SH-SY5Y (cell line): Measurements from ENCODE around the gene HOXD4.

Experiments
- GATA2 ChIP-seq: IDR thresholded peaks from 2 replicates; pipeline ENCODE4 v1.6.1; 2011; ENCODE audit warnings: mild to moderate bottlenecking, low read depth, low read length
- GATA3 ChIP-seq: IDR thresholded peaks from 2 replicates; pipeline ENCODE4 v1.6.1; 2011; ENCODE audit warnings: low read depth, mild to moderate bottlenecking, low read length, moderate library complexity

The HOXD4 gene

DNA sequence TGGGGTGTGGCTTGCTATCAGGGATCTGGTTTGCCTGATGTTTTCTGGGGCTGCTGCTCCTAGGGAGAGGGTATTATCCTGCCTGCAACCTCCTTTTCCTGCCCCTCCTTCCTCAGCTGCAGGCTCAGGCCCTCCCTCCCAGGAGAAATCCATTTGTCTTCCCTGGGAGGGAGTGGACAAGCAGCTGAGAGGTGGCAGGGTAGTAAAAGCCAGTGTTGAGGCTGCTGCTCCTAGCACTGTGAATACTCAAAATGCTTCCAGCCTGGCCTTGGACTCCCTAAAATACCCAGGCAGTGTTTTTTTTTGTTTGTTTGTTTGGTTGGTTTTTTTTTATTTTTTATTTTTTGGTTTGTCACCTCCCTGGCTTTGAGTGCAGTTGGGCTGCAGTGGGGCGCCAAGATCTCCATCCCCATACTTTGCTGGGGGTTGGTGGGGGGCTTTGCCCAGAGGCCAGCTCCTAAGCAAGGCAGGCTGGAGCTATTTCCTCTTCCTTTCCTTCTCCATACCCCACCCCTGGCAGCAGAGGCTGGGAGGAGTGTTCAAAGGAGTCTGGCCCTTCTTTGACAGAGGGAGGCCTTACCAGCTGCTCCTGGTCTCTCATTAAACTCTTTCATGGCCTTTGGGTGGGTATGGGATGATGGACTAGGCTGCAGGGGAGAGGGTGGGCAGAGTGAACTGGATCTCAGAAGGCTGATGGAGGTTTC, 19.4 kb downstream of the HOXD4 start:
- no peak for TF ChIP-seq GATA2
- no peak for TF ChIP-seq GATA3

DNA sequence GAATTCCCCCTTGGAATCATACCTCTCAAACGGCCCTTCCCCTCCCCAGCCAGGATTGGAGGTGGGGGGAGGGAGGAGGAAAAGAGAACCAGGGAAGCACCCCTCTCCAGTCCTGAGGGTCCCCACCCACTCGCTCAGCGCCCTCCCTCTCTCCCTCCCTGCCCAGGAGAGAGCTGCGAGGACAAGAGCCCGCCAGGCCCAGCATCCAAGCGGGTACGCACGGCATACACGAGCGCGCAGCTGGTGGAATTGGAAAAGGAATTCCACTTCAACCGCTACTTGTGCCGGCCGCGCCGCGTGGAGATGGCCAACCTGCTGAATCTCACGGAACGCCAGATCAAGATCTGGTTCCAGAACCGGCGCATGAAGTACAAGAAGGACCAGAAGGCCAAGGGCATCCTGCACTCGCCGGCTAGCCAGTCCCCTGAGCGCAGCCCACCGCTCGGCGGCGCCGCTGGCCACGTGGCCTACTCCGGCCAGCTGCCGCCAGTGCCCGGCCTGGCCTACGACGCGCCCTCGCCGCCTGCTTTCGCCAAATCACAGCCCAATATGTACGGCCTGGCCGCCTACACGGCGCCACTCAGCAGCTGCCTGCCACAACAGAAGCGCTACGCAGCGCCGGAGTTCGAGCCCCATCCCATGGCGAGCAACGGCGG, 20.1 kb downstream of the HOXD4 start:
- TF ChIP-seq GATA2 (no peak), GATA3 (no peak)

DNA sequence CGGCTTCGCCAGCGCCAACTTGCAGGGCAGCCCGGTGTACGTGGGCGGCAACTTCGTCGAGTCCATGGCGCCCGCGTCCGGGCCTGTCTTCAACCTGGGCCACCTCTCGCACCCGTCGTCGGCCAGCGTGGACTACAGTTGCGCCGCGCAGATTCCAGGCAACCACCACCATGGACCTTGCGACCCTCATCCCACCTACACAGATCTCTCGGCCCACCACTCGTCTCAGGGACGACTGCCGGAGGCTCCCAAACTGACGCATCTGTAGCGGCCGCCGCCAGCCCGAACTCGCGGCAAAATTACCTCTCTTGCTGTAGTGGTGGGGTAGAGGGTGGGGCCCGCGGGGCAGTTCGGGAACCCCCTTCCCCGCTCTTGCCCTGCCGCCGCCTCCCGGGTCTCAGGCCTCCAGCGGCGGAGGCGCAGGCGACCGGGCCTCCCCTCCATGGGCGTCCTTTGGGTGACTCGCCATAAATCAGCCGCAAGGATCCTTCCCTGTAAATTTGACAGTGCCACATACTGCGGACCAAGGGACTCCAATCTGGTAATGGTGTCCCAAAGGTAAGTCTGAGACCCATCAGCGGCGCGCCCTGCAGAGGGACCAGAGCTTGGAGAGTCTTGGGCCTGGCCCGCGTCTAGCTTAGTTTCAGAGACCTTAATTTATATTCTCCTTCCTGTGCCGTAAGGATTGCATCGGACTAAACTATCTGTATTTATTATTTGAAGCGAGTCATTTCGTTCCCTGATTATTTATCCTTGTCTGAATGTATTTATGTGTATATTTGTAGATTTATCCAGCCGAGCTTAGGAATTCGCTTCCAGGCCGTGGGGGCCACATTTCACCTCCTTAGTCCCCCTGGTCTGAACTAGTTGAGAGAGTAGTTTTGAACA, 20.9 kb downstream of the HOXD4 start:
- TF ChIP-seq GATA2, result no peak
- no peak for TF ChIP-seq GATA3

DNA sequence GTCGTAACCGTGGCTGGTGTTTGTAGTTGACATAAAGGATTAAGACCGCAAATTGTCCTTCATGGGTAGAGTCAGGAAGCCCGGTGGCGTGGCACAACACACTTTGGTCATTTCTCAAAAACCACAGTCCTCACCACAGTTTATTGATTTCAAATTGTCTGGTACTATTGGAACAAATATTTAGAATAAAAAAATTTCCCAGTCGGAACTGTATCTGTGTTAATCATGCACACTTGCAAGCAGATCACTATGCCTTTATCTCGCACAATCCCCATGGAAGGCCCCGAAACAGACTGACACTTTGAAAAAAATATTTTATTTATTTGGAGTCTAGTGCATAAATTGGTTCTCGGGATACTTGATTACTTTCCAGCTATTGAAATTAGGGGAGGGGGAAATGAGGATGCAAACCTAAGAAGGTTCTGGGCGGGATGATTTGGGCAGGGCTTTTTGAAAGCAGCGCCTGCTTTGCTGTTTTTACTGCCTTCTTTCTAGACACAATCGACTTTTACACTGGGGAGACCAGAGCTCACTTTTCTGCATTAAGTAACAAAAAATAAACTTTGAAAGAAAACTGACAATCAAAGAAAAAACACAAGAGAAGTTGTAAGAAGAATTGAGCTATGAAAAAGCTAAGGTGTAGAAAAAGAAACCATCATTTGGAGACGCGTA, 21.7 kb downstream of the HOXD4 start:
- TF ChIP-seq GATA2, result no peak
- TF ChIP-seq GATA3, result no peak

DNA sequence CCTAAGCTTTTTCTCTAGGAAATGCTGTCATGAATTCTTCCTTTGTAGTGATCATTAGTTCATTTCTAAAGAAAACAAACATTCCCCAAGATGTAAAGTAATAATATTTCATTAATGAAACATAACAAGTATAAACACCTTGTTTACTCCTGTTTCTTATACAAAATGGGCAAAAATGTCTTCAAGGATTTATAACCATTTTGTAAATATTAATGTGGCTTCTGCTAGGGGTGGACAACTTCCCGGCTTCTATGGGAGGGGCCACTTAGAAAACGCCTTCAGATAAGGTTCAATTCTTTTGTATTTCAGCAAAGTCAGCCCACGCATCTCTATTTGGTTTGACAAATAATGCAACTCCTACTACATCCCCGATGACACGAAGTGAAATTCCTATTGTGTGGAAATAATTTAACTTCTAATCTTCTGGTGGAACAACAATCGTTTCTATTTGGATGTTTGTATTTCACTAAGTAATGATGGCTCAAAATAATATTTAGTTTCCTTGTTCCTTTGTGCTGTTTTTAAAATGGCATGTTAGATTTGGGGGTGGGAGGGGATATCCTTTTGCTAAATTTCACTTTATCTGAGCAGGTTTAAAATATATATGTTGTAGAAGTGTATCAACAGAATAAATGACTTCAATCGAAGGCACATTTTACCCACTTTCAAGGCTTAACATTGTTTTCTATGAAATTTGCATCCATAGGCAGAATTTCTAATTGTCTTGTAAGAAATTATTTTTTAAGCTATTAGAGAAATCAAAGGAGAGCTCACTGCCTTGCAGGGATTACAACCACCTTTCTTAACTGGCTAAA, 22.4 kb downstream of the HOXD4 start:
- TF ChIP-seq GATA2 (no peak), GATA3 (no peak)

DNA sequence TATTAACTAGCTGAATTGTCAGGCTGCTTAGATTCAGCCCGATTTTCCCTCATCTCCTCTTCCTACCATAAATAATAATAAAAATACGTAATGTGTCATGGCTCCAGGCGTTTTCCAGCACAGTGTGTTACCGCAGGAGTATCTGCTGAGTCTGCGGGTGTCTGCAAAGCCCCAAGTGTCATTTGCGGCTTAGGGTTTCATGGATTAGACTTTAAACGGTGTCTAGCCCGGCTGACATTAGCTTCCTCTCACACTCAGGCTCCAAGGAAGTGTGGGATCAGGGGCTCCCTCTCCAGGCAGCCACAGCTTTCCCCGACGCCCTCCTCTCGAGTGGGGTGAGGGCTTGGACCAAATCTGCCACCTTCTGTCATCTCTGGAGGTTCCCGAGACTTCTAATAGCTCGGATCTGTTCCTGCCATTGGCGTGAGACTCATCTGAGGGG, 23.1 kb downstream of the HOXD4 start:
- no peak for TF ChIP-seq GATA3

DNA sequence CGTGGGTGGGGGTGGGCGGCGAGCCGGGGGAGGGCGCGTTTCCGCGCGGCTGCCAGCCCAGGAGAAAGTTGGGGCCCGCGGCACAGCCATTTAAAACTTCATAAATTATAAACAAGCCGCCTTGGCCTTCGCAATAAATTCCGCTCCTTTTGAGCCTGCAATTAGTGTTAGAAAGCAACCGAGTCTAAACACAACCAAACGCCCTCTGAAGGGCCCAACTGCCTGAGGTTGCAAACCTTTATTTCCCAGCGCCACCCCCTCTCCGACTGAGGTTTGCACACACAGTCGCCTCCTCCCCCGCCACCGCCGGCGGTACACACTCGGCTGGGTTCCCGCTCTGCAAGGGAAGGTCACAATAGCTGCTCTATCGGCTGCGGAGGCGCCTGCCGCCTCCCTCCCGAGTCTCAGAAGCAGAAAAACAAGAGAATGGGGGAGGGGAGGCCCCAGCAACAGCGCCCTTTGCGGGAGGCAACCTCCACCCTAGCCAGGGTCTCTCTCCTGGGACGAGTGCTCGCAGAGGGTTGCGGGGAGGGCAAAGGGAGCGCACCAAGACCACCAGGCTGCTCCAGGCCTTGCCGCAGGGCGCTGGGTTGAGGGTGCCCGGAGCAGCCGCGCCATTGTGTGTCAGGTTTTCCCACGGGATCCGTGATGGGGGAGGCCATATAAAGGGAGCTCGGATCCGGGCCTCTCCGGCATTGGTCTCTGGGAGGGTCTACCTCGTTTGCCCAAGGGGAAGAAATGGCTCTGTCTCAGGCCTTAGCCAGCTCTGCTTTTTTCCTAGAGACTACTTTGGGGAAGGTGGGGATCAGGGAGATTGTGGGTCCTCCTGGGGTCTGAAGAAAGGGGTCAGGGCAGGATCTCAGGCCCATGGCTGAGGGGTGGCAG, 23.7 kb downstream of the HOXD4 start:
- TF ChIP-seq GATA3, result no peak
- no peak for TF ChIP-seq GATA2

DNA sequence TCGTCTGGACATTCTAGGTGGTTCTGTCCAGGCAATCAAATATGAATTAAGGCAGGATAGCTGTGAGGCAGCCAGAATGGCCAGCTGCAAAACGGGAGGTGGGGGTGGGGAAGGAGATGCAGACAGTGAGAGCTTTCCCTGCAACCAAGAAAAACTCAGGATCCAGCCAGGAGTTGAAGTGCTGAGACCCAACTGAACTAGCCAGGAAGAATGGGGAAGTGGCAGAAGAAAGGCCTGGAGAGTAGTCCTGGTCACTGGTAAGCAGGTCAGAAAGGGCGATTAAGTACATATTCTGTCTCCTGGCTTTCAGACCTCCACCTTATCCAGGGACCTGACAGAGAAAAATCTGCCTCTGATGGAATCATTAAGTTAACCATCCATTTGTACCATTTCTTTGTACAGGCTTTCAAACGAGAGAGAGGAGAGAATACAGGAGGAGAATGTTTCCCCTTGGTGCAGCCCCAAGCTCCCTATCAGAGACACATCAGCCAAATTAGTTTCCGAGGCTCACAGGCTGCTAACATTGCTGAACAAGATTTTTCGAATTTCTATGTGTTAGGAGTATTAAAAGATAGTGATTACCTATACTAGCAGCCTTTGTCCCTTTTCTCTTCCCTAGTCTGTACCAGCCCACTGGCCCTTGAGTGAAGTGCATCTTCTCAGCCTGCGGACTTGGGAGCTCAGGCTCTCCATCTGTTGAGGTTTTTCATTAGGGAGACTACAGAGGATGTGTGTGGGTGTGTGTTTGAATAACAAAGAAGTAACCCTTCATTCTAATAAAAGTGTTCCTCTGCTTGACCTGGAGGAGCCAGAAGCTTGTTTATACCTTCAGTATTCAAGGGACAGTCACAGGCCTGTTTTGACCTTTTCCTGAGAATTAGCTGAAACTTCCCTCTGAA, 24.6 kb downstream of the HOXD4 start:
- no peak for TF ChIP-seq GATA2
- no peak for TF ChIP-seq GATA3

DNA sequence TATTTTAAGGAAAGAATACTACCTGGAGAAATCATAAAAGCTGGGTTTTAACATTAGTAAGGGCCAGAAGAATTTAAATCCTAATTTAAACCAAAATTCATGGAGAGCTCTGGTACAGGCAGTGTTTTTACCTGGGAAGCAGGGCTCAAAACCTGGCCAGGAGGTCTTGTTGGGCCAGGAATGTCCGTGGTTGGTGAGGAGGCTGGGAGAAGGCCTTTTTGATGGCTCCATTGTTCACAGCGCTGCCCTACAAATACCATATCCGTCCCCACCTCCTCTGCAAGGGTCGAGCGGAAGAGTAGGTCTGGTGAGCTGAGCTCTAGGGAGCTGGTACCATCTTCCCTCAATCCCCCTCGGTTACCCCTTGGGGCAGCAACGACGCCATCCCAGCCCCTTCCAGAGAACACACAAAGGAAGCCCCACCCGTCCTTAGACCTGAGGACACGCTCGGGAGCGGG, 26.3 kb downstream of the HOXD4 start:
- no peak for TF ChIP-seq GATA3
- no peak for TF ChIP-seq GATA2

DNA sequence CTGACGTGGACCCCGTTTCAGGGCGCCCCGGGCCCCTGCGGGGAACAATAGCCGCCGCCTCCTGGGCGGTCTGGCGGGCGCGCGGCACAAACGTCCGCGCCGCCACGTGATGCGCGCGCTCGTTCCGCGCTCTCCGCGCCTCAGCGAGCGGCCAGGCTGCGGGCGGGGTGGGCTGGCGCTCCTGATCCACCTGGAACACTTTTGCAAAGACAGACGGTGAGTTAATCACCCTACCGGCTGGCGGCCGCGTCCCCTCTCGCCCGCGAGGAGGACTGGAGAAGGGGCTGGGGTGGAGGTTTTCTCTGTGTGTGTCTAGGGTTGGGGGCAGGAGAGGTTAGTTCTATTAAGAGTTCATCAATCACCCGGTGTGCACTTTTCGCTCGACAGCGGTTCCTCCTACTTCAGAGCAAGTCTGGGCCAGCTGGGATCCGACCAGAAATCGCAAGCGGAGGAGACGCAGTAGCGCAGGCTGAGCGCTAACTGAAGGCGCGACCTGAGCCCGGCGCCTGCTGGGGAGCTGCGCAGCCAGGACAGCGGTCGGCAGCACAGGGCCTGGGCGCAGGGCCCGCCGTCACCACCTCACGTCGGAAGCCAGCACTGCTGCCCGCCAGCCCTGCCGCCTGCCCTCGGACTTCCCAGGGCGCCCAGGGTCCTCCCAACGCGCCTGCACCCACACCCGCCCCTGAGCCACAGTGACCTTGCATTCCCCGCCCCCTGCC, 26.8 kb downstream of the HOXD4 start:
- no peak for TF ChIP-seq GATA3
- no peak for TF ChIP-seq GATA2

DNA sequence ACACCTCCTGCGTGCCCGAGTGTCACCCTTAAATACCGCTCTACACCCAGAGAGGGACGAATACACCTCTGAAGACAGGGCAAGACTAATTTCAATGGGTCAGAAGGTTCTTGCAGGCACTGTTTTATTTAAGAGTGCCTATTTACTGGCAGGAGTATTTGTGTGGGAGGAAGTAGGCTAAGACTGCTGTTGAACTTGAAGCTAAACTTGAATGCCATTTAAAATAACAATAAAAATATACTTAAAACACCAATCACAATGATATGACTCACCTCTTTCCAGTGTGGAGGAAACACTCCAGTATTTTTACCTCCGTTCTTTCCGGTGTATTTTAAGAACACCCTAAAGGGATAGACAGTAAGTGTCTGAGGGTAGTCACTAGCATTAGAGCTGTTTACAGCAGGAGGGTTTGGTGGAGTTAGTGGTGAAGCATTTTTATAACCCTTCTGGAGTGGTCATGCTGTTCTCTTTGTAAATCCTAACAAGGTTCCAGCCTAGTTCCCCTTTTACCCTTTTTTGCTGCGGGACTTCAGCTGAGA, 27.5 kb downstream of the HOXD4 start:
- TF ChIP-seq GATA3 (no peak), GATA2 (no peak)
